A673 (cell line): ENCODE data around the gene ACACA. TPM values are rescaled to one million over a fixed set of nuclear protein-coding genes. Genes with fewer than 3 reads are reported as not detected.

Experiments used
- BruUV-seq: library from RNA; stranded (reverse); fragments of 400-500 nt; replicated peaks from 2 replicates; lab custom pipeline; 2021; lab: Mats Ljungman, UMichigan
- CTCF ChIA-PET: fragments of 300-600 bp; sonication (Branson Sonifier 250); formaldehyde crosslinking; loops from one replicate; lab custom pipeline; 2022; ENCODE audit warnings: antibody characterized with exemption; lab: Charles Lee
- POLR2A ChIA-PET: fragments of 300-600 bp; sonication (Branson Sonifier 250); formaldehyde crosslinking; loops from one replicate; lab custom pipeline; 2022; ENCODE audit warnings: antibody characterized with exemption; ENCODE audit not compliant: low non-redundant PET; lab: Charles Lee
- DNase-seq: peaks from one replicate; pipeline ENCODE4 v3.0.0-alpha.2; 2015; ENCODE audit warnings: low spot score
- H3K27ac ChIP-seq: fragments of 200-600 bp; sonication (generic); 2 replicates; pipeline ENCODE4 v1.5.1; 2016; ENCODE audit warnings: mixed run types, low read depth, mild to moderate bottlenecking, mixed read lengths, antibody characterized with exemption, low read length; ENCODE audit not compliant: poor library complexity, severe bottlenecking
- H3K27me3 ChIP-seq: fragments of 200-600 bp; sonication (generic); replicated peaks from 2 replicates; pipeline ENCODE4 v1.6.1; 2017; ENCODE audit warnings: mixed run types, low read depth, mild to moderate bottlenecking, mixed read lengths, antibody characterized with exemption, low read length; ENCODE audit not compliant: insufficient read depth, poor library complexity
- H3K36me3 ChIP-seq: fragments of 200-600 bp; sonication (generic); 2 replicates; pipeline ENCODE4 v1.6.1; 2016; ENCODE audit warnings: mixed run types, mild to moderate bottlenecking, mixed read lengths, antibody characterized with exemption, low read length; ENCODE audit not compliant: insufficient read depth, poor library complexity, severe bottlenecking
- H3K4me1 ChIP-seq: fragments of 200-600 bp; sonication (generic); 2 replicates; pipeline ENCODE4 v1.6.1; 2017; ENCODE audit warnings: mixed run types, mild to moderate bottlenecking, mixed read lengths, antibody characterized with exemption, low read length; ENCODE audit not compliant: insufficient read depth, poor library complexity, severe bottlenecking
- H3K4me3 ChIP-seq: fragments of 200-600 bp; sonication (generic); 2 replicates; pipeline ENCODE4 v1.5.1; 2016; ENCODE audit warnings: low read depth, mixed run types, mild to moderate bottlenecking, mixed read lengths, low read length; ENCODE audit not compliant: poor library complexity, severe bottlenecking
- H3K9me3 ChIP-seq: fragments of 200-600 bp; sonication (generic); 2 replicates; pipeline ENCODE4 v1.6.1; 2016; ENCODE audit warnings: mixed run types, low read depth, mild to moderate bottlenecking, mixed read lengths, antibody characterized with exemption, low read length; ENCODE audit not compliant: poor library complexity, severe bottlenecking
- EZH2 ChIP-seq: fragments of 200-600 bp; sonication (generic); IDR thresholded peaks from 2 replicates; pipeline ENCODE4 v1.6.1; 2017; ENCODE audit warnings: borderline replicate concordance, low read depth, mild to moderate bottlenecking, mixed read lengths, antibody characterized with exemption, low read length; ENCODE audit not compliant: poor library complexity, severe bottlenecking
- intact Hi-C: fragments of 100-400 bp; cut with micrococcal nuclease; formaldehyde crosslinking; loops from one replicate; pipeline ENCODE4 v1.10.0; 2022; ENCODE audit not compliant: unreplicated experiment
- total RNA-seq: library from RNA; stranded (reverse); gene quantifications from 2 replicates; pipeline ENCODE4 v1.2.3, GENCODE V29; 2021
- TF ChIP-seq, protein P1 (sequence below): fragments of 300-800, 200-600 bp; sonication (generic); conservative IDR thresholded peaks from 2 replicates; pipeline ENCODE4 v1.5.1; 2017; ENCODE audit warnings: low read depth, mild to moderate bottlenecking, antibody characterized with exemption, low read length, moderate library complexity, mixed read lengths

ACACA gene
- total RNA-seq, 1 experiment from 2014 or later = 68.3 TPM

DNA sequence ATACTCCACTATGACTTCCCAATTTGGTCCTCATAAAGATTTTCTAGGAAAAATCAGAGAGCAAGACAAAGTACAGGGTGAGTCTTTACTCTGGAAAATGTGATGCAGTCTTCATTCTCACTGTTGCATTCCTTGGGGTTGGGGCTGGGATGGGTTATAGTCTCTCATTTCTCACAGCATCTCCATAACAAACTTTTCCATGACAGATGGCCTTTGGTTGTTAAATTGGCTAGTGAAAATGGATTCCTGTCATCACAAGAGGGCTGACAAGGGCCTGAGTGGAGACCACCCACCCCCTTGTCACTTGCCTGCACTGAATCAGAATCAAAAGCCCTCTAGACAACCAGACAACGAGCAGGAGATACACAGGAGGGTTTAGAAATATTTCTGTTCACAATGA, 283.2 kb downstream of the ACACA start:
- POLR2A ChIA-PET = no interaction called here
- intact Hi-C loops = no loop called here
- TF ChIP-seq, protein P1, sequence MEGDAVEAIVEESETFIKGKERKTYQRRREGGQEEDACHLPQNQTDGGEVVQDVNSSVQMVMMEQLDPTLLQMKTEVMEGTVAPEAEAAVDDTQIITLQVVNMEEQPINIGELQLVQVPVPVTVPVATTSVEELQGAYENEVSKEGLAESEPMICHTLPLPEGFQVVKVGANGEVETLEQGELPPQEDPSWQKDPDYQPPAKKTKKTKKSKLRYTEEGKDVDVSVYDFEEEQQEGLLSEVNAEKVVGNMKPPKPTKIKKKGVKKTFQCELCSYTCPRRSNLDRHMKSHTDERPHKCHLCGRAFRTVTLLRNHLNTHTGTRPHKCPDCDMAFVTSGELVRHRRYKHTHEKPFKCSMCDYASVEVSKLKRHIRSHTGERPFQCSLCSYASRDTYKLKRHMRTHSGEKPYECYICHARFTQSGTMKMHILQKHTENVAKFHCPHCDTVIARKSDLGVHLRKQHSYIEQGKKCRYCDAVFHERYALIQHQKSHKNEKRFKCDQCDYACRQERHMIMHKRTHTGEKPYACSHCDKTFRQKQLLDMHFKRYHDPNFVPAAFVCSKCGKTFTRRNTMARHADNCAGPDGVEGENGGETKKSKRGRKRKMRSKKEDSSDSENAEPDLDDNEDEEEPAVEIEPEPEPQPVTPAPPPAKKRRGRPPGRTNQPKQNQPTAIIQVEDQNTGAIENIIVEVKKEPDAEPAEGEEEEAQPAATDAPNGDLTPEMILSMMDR = no peak
- TF ChIP-seq EZH2 = no peak

DNA sequence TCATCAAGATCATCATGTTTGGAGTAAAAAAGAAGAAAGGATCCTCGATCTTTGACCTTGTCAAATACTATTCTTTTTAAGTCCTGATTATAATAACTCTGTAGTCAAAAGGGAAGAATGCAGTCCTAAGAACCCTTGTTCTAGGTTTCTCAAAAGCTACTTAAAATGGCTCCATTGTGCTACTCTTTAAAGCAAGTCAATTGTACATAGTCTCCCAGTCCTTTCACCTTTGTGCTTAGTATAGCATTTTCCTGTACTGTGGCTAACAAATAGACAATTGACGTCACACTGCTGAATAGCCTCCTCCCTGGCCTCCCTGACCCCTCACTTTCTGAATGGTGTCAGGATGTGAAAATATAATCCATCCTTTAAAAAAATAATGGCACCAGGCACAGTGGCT, 285.0 kb downstream of the ACACA start:
- H3K4me1 ChIP-seq = peaks cover 12% of the 10 kb centered on the region
- no peak overlapping the region for H3K4me3 ChIP-seq
- CTCF ChIA-PET = no interaction called here
- H3K27me3 ChIP-seq = no peaks in the 10 kb centered on the region
- TF ChIP-seq, protein P1 = no peak
- TF ChIP-seq EZH2 = no peak
- no peak for DNase-seq
- POLR2A ChIA-PET = no interaction called here
- H3K27ac ChIP-seq = no peak overlapping the region
- intact Hi-C loops = no loop called here
- H3K9me3 ChIP-seq = no peaks in the 10 kb centered on the region
- BruUV-seq = no TSS peak
- H3K36me3 ChIP-seq = peaks cover 3% of the 10 kb centered on the region

More for the DNA sequence above, 283.2 kb downstream of the ACACA start:
- no peak overlapping the region for H3K27ac ChIP-seq
- no peak overlapping the region for H3K4me3 ChIP-seq
- H3K36me3 ChIP-seq = peaks cover 5% of the 10 kb centered on the region
- BruUV-seq = no TSS peak
- H3K9me3 ChIP-seq = no peaks in the 10 kb centered on the region
- peaks cover under 1% of the 10 kb centered on the region for H3K4me1 ChIP-seq
- CTCF ChIA-PET = no interaction called here
- no peaks in the 10 kb centered on the region for H3K27me3 ChIP-seq
- DNase-seq = no peak

DNA sequence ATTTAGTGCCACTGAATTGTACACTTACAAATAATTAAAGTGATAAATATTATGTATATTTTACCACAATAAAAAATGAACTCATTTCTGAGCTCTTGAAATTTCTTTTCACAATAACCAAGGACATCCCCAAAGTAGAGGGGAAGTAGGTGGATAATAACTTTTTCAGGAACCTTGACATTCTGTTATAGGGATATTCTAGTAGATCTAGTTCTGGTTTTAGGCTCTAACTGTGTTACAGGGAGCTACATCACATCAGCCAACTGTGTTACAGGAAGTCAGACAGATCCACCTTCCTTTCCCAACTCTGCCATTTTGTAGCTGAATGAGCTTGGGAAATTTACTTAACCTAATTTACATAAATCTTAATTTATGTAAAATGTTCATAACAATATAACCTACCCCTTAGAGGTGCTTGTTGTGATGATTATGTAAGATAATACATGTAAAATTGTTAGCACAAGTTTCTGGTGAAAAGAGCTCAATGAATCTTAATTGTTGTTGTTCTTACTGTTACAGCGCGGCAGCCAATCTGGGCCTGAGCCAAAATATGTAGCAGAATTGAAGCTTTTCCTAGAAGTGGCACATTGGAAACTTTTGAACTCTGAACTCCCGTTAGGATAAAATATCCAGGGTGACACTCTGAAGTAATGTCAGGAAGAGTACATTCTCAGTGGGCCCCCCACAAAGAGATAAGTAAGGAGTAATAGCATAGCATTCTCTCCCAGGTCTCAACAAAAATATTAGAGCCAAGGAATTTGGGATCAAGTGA, 288.1 kb downstream of the ACACA start:
- ChIA-PET CTCF (no interaction called here), POLR2A (no interaction called here)
- no peak for DNase-seq
- Histone ChIP-seq H3K9me3 (no peaks in the 10 kb centered on the region), H3K4me3 (no peak overlapping the region), H3K36me3 (peaks cover 3% of the 10 kb centered on the region), H3K27ac (no peak overlapping the region), H3K27me3 (no peaks in the 10 kb centered on the region), H3K4me1 (peaks cover 12% of the 10 kb centered on the region)
- intact Hi-C loops = no loop called here
- TF ChIP-seq EZH2 = no peak
- TF ChIP-seq, protein P1 = no peak
- no TSS peak for BruUV-seq
